HG02943 (cell line): Measurements from ENCODE around the gene EEF1E1.
A peak's percentile ranks its signal among the peaks of the same experiment; 100 is the strongest.
"Not testable (repeated sequence)": the region's sequence is repeated elsewhere in the genome, so short reads cannot be mapped to it uniquely, and the experiment has no call there.

Source experiments
- ATAC-seq: cut with Tn5 transposase; IDR thresholded peaks from one replicate; pipeline ENCODE4 v1.9.1; 2021; ENCODE audit warnings: mild to moderate bottlenecking, low read depth, moderate library complexity; ENCODE audit not compliant: unreplicated experiment

The EEF1E1 gene

GRCh38 chr6:8064638-8065518 lies 37.5 kb downstream of the EEF1E1 start:
- no peak for ATAC-seq

- ATAC-seq = peak; percentile 89
These were observed 38.3 kb downstream of the EEF1E1 start, which contains the start of gene BLOC1S5 for GRCh38 chr6:8063761-8064637. TSS of gene BLOC1S5 (minus strand) at chr6:8064389. CDS start at chr6:8064376, 13 bp downstream.

DNA sequence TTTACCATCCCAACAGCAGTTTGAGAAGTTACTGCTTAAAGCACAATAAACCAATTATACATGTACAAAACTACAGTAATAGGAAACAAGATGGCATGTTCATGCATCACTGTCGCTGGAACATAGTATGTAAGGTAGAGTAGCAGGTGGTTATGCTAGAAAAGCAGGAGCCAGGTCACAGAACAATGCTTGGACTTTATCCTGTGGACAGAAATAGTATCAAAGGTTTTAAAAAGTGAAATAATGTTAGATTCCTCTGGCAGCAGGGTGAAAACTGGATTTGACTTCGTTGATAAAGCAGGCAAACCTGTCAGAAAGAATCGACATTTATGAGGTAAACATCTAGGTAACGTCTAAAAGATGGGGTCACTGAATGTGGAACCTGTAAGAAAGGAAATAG lies 40.6 kb downstream of the EEF1E1 start:
- ATAC-seq = no peak

DNA sequence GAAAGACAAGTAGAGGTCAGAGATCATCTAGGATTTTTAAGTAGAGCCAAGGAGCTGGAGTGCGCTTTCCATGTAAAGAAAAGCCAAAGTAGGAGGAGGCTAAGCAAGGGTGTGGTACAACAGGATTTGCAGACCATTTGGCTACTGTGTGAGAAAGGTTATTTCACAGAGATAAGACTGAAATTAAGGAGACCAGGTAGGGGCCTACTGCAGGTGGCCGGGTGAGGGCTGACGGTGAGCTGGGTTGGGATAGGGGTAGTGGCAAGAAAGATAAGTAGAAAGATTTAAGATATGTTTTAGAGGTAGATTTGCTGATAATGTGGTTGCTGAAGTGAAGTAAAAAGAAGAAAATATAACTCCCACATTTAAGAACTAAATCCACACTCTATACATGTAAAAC lies 42.0 kb downstream of the EEF1E1 start:
- ATAC-seq = no peak

- ATAC-seq = no peak
These were observed 43.2 kb downstream of the EEF1E1 start for GRCh38 chr6:8059129-8059528.

- ATAC-seq = no peak
These were observed 44.6 kb downstream of the EEF1E1 start for GRCh38 chr6:8057793-8058192.

- no peak for ATAC-seq
These were observed 45.1 kb downstream of the EEF1E1 start for GRCh38 chr6:8057263-8057662.

DNA sequence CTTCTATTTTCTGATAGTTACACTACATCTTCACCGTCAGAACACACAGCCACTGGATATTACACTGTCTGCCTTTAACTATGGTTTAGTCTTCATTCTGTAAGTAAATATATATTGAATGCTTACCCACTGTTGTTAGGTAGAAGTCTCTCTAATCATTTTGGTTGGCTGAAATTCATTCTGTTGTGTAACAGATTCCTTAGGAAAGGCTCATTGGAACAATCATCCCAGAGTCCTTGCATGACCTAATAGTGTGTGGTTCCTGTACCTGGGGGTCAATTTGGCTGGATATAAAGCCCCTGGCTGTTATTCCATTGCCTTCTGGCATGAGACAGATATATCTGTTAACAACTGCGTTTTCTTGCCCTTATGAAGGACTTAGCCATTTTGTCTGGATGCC lies 48.1 kb downstream of the EEF1E1 start:
- no peak for ATAC-seq

- ATAC-seq = no peak
These were observed 54.6 kb downstream of the EEF1E1 start for GRCh38 chr6:8047541-8048292.

- ATAC-seq = not testable (repeated sequence)
These were observed 56.6 kb downstream of the EEF1E1 start for GRCh38 chr6:8045769-8046168.

- no peak for ATAC-seq
These were observed 59.1 kb downstream of the EEF1E1 start for GRCh38 chr6:8043221-8043620.

DNA sequence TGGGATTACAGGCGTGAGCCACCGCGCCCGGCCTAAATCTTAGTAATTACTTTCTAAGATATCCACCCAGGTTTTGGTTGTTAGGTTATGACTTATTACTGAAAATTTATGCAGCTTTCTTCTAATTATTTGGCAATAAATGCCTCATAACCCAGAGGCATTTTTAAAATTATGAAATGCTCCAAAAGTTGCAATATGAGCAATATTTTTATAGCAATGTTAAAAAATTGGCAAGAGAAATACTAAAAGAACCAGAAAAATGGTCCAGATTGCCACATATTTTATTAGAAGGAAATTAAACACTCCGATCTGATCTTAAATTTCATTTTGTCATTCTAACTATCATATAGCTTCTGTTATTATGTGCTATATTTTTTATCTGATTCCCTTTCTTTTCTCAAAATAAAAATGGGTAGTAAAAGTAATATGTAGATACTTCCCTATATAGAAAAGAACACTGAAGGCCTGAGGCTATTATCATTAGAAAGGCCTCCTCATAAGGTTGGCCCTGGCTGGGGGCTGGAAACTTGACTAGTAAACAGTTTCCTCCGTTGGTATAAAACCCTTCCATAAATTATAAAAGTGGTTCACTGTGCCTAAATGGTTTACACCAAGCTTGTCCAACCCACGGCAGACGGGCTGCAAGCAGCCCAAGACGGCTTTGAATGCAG lies 60.3 kb downstream of the EEF1E1 start:
- no peak for ATAC-seq

- not testable (repeated sequence) for ATAC-seq
These were observed 68.2 kb downstream of the EEF1E1 start for GRCh38 chr6:8034107-8034506.

DNA sequence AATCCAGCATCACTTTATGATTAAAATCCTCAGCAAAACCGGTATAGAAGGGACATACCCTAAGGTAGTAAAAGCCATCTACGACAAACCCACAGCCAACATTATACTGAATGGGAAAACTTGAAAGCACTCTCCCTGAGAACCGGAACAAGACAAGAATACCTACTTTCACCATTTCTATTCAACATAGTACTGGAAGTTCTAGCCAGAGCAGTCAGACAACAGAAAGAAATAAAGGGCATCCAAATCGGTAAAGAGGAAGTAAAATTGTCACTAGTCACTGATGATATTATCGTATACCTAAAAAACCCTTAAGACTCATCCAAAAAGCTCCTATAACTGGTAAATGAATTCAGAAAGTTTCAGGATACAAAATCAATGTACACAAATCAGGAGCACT lies 71.4 kb downstream of the EEF1E1 start:
- no peak for ATAC-seq
